SH-SY5Y (cell line): ENCODE measurements around the gene LYVE1.

Experiments used
- GATA2 ChIP-seq: IDR thresholded peaks from 2 replicates; pipeline ENCODE4 v1.6.1; 2011; ENCODE audit warnings: mild to moderate bottlenecking, low read depth, low read length
- GATA3 ChIP-seq: IDR thresholded peaks from 2 replicates; pipeline ENCODE4 v1.6.1; 2011; ENCODE audit warnings: low read depth, mild to moderate bottlenecking, low read length, moderate library complexity

GRCh38 chr11:10588904-10589303 is 20.4 kb upstream of the LYVE1 start:
- TF ChIP-seq GATA2 = no peak
- no peak for TF ChIP-seq GATA3
